ENCODE data around the gene RNF180. TPM values are rescaled to one million over a fixed set of nuclear protein-coding genes. Genes with fewer than 3 reads are reported as not detected.
"Not testable (repeated sequence)": the region's sequence is repeated elsewhere in the genome, so short reads cannot be mapped to it uniquely, and the experiment has no call there.

RNF180 gene
- total RNA-seq, 2 experiments from 2014 or later = not detected

DNA sequence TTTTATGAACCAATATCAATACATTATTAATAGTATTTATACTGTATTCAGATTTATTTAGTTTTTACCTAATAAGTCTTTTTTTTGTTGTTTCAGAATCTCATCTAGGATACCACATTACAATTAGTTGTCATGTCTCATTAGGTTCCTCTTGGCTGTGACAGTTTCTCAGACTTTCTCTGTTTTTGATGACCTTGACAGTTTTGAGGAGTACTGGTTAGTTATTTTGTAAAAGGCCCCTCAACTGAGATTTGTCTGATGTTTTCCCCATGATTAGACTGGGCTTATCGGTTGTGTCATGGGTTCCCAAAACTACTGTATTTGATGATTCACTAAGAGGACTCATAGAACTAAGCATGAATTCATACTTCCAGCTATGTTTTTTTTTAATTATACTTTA lies 56.3 kb downstream of the RNF180 start:
- Histone ChIP-seq H3K36me3 (ENCODE audit: insufficient read depth, low read length) (no peaks in the 10 kb centered on the region), H3K4me3 (ENCODE audit: low read length) (no peak overlapping the region), H3K27ac (ENCODE audit: low read depth in 1 of 2, low read length in 2 of 2) (no peak overlapping the region), H3K4me1 (ENCODE audit: insufficient read depth, low read length) (no peaks in the 10 kb centered on the region), H3K27me3 (ENCODE audit: control insufficient read depth in 1 of 2, insufficient read depth in 2 of 2, low read length in 2 of 2) (no peaks in the 10 kb centered on the region), H3K9me3 (ENCODE audit: control insufficient read depth in 1 of 2, insufficient read depth in 1 of 2, low read length in 2 of 2) (peaks cover 0 to 9% of the 10 kb centered on the region in 2 experiments)
- H3K36me3 Mint-ChIP-seq (ENCODE audit: low read depth) = no peaks in the 10 kb centered on the region
- H3K4me3 Mint-ChIP-seq = no peak overlapping the region
- CTCF ChIA-PET = no interaction called here
- intact Hi-C loops (cut with DNase I, micrococcal nuclease) = loop anchor here in 1 of 2 experiments (2.0 kb wide), 1 partner anchor 13 kb away; no protein-coding TSS in a partner anchor
- H3K4me1 Mint-ChIP-seq (ENCODE audit: low read depth) = no peaks in the 10 kb centered on the region
- TF ChIP-seq, protein P1, sequence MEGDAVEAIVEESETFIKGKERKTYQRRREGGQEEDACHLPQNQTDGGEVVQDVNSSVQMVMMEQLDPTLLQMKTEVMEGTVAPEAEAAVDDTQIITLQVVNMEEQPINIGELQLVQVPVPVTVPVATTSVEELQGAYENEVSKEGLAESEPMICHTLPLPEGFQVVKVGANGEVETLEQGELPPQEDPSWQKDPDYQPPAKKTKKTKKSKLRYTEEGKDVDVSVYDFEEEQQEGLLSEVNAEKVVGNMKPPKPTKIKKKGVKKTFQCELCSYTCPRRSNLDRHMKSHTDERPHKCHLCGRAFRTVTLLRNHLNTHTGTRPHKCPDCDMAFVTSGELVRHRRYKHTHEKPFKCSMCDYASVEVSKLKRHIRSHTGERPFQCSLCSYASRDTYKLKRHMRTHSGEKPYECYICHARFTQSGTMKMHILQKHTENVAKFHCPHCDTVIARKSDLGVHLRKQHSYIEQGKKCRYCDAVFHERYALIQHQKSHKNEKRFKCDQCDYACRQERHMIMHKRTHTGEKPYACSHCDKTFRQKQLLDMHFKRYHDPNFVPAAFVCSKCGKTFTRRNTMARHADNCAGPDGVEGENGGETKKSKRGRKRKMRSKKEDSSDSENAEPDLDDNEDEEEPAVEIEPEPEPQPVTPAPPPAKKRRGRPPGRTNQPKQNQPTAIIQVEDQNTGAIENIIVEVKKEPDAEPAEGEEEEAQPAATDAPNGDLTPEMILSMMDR (IDR thresholded peaks at IDR 0.05) = no peak
- H3K9me3 Mint-ChIP-seq = no peaks in the 10 kb centered on the region
- POLR2A ChIA-PET = no interaction called here
- H3K27ac Mint-ChIP-seq = no peak overlapping the region
- no peak for DNase-seq
- no peaks in the 10 kb centered on the region for H3K27me3 Mint-ChIP-seq
- ATAC-seq (ENCODE audit: poor library complexity) = no peak

DNA sequence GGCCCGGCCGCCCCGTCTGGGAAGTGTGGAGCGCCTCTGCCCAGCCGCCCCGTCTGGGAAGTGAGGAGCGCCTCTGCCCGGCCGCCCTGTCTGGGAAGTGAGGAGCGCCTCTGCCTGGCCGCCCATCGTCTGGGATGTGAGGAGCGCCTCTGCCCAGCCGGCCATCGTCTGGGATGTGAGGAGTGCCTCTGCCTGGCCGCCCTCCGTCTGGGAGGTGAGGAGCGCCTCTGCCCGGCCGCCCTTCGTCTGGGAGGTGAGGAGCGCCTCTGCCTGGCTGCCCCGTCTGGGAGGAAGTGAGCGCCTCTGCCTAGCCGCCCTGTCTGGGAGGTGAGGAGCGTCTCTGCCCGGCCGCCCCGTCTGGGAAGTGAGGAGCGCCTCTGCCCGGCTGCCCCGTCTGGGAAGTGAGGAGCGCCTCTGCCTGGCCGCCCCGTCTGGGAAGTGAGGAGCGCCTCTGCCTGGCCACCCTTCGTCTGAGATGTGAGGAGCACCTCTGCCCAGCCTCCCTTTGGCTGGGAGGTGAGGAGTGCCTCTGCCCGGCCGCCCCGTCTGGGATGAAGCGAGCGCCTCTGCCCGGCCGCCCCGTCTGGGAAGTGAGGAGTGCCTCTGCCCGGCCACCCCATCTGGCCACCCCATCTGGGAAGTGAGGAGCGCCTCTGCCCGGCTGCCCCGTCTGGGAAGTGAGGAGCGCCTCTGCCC lies 59.8 kb downstream of the RNF180 start:
- H3K36me3 Mint-ChIP-seq (ENCODE audit: low read depth); H3K9me3 ChIP-seq (ENCODE audit: control insufficient read depth in 1 of 2, insufficient read depth in 1 of 2, low read length in 2 of 2); POLR2A ChIA-PET; H3K4me1 Mint-ChIP-seq (ENCODE audit: low read depth); H3K27me3 ChIP-seq (ENCODE audit: control insufficient read depth in 1 of 2, insufficient read depth in 2 of 2, low read length in 2 of 2); H3K4me1 ChIP-seq (ENCODE audit: insufficient read depth, low read length); H3K4me3 Mint-ChIP-seq; CTCF ChIA-PET; H3K27ac ChIP-seq (ENCODE audit: low read depth in 1 of 2, low read length in 2 of 2); H3K4me3 ChIP-seq (ENCODE audit: low read length); DNase-seq; H3K9me3 Mint-ChIP-seq; H3K27me3 Mint-ChIP-seq; ATAC-seq (ENCODE audit: poor library complexity); H3K27ac Mint-ChIP-seq; H3K36me3 ChIP-seq (ENCODE audit: insufficient read depth, low read length): not testable (repeated sequence)
- intact Hi-C loops (cut with DNase I, micrococcal nuclease) = loop anchor here in 1 of 2 experiments (5.0 kb wide), 1 partner anchor 1257 kb away; the partner anchor contains the start of gene ADAMTS6

DNA sequence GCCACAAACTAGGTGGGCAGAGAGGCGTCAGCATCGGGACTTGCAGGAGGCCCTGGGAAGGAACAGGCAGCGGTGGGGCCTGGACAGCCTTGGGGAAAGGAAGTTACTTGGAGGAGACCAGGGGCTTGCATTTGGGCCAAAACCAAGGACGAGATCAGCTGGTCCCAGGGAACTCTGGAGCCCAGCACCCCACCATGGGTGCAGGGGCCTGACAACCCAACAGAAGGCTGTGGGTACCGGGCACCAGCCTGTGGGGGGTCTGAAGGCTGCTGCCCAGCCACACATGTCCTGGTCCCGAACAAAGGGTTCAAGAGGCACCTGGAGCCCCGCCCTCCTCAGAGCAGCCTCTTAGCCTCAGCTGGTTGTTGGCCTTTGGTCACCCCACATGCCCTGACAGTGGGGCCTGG lies 61.5 kb downstream of the RNF180 start:
- intact Hi-C loops (cut with DNase I, micrococcal nuclease) = loop anchor here in 1 of 2 experiments (5.0 kb wide), 1 partner anchor 1255 kb away; the partner anchor contains the start of gene ADAMTS6
- H3K4me3 Mint-ChIP-seq; H3K27me3 Mint-ChIP-seq; H3K4me3 ChIP-seq (ENCODE audit: low read length); H3K27ac Mint-ChIP-seq; H3K36me3 Mint-ChIP-seq (ENCODE audit: low read depth); H3K36me3 ChIP-seq (ENCODE audit: insufficient read depth, low read length); H3K9me3 ChIP-seq (ENCODE audit: control insufficient read depth in 1 of 2, insufficient read depth in 1 of 2, low read length in 2 of 2); H3K4me1 ChIP-seq (ENCODE audit: insufficient read depth, low read length); H3K4me1 Mint-ChIP-seq (ENCODE audit: low read depth); POLR2A ChIA-PET; H3K9me3 Mint-ChIP-seq; ATAC-seq (ENCODE audit: poor library complexity); H3K27me3 ChIP-seq (ENCODE audit: control insufficient read depth in 1 of 2, insufficient read depth in 2 of 2, low read length in 2 of 2); CTCF ChIA-PET; H3K27ac ChIP-seq (ENCODE audit: low read depth in 1 of 2, low read length in 2 of 2): not testable (repeated sequence)
- DNase-seq = peak in 1 of 14 experiments; percentile 5

DNA sequence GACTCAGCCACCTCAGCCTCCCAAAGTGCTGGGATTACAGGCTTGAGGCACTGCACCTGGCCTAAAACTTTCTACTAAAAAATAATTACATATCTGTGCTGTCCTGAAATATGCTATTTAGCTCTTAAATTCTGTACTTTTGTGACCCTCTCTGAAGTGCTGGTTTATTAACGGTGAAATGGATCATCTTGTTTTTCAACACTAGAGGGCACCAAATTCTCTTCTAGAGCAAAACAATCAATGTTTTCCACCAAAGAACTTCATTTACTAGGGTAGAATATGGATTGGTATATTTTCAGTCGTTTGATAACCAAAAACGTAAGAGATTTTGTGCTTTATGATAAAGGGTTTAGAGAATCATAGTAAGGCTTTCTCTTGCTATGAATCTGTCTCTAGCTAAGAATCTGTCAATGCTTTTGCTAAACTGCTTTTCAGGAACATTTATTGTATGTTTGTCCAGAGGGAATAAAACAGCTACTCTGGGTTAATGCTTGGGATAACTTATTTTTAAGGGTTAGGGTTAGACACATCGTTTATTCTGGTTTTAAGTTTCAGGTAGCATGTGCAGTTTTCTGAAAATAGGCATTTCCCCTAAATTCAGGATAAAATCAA lies 63.6 kb downstream of the RNF180 start:
- no peaks in the 10 kb centered on the region for H3K4me1 ChIP-seq (ENCODE audit: insufficient read depth, low read length)
- DNase-seq = peak in 2 of 14 experiments; percentile 5 to 8
- intact Hi-C loops (cut with DNase I, micrococcal nuclease) = loop anchor here in 1 of 2 experiments (1.0 to 5.0 kb wide), 2 partner anchors 555 to 1253 kb away; partner anchors contain the start of gene ADAMTS6
- no peaks in the 10 kb centered on the region for H3K27me3 ChIP-seq (ENCODE audit: control insufficient read depth in 1 of 2, insufficient read depth in 2 of 2, low read length in 2 of 2)
- H3K9me3 Mint-ChIP-seq = no peaks in the 10 kb centered on the region
- no peaks in the 10 kb centered on the region for H3K36me3 Mint-ChIP-seq (ENCODE audit: low read depth)
- H3K27ac Mint-ChIP-seq = no peak overlapping the region
- no peak overlapping the region for H3K27ac ChIP-seq (ENCODE audit: low read depth in 1 of 2, low read length in 2 of 2)
- no peak overlapping the region for H3K4me3 Mint-ChIP-seq
- ATAC-seq (ENCODE audit: poor library complexity) = no peak
- peaks cover 4% of the 10 kb centered on the region for H3K27me3 Mint-ChIP-seq
- TF ChIP-seq, protein P1 (IDR thresholded peaks at IDR 0.05) = peak; percentile 62
- POLR2A ChIA-PET = no interaction called here
- H3K4me3 ChIP-seq (ENCODE audit: low read length) = no peak overlapping the region
- CTCF ChIA-PET = no interaction called here
- no peaks in the 10 kb centered on the region for H3K4me1 Mint-ChIP-seq (ENCODE audit: low read depth)
- H3K9me3 ChIP-seq (ENCODE audit: control insufficient read depth in 1 of 2, insufficient read depth in 1 of 2, low read length in 2 of 2) = peaks cover 0 to 9% of the 10 kb centered on the region in 2 experiments
- H3K36me3 ChIP-seq (ENCODE audit: insufficient read depth, low read length) = no peaks in the 10 kb centered on the region

Measured in CD4-positive, alpha-beta T cell (primary cell).